OCI-LY3 (cell line): ENCODE measurements around the gene ABCA2.

ENCODE experiments used
- H2AFZ ChIP-seq: fragments of 200-600, 300-600 bp; shearing (Covaris generic); 2 replicates; pipeline ENCODE4 v1.6.0; 2014; ENCODE audit warnings: antibody characterized with exemption, low read depth, low read length
- H3K27ac ChIP-seq: fragments of 200-600, 300-600 bp; sonication (generic); 2 replicates; pipeline ENCODE4 v1.5.1; 2014; ENCODE audit warnings: mild to moderate bottlenecking, low read length, moderate library complexity, mixed read lengths
- H3K27me3 ChIP-seq: fragments of 200-600, 300-600 bp; sonication (generic); 2 replicates; pipeline ENCODE4 v1.6.1; 2014; ENCODE audit warnings: low read depth, low read length, mixed read lengths
- H3K36me3 ChIP-seq: fragments of 200-600, 300-600 bp; sonication (generic); replicated peaks from 2 replicates; pipeline ENCODE3; 2014; ENCODE audit warnings: low read depth, low read length, mixed read lengths
- H3K4me1 ChIP-seq: fragments of 300-600, 200-600 bp; sonication (generic); 2 replicates; pipeline ENCODE4 v1.6.1; 2014; ENCODE audit warnings: low read length, mixed read lengths
- H3K4me2 ChIP-seq: fragments of 200-600, 300-600 bp; sonication (generic); 2 replicates; pipeline ENCODE4 v1.6.1; 2014; ENCODE audit warnings: low read length, mixed read lengths
- H3K4me3 ChIP-seq: fragments of 300-600, 200-600 bp; sonication (generic); 2 replicates; pipeline ENCODE4 v1.5.1; 2014; ENCODE audit warnings: antibody characterized with exemption, mild to moderate bottlenecking, low read length, moderate library complexity
- H3K79me2 ChIP-seq: fragments of 300-600, 200-600 bp; shearing (Covaris generic); 2 replicates; pipeline ENCODE4 v1.6.1; 2014; ENCODE audit warnings: mild to moderate bottlenecking, low read length, mixed read lengths
- H3K9ac ChIP-seq: fragments of 300-600, 200-600 bp; shearing (Covaris generic); 2 replicates; pipeline ENCODE4 v1.6.0; 2014; ENCODE audit warnings: mild to moderate bottlenecking, low read length, moderate library complexity
- H3K9me3 ChIP-seq: fragments of 200-600, 300-600 bp; shearing (Covaris generic); 2 replicates; pipeline ENCODE4 v1.6.1; 2014; ENCODE audit warnings: low read length, mixed read lengths; ENCODE audit not compliant: insufficient read depth
- H4K20me1 ChIP-seq: fragments of 200-600, 300-600 bp; sonication (generic); 2 replicates; pipeline ENCODE4 v1.6.1; 2016; ENCODE audit warnings: low read length, mixed read lengths; ENCODE audit not compliant: insufficient read depth
- EZH2phosphoT487 ChIP-seq: fragments of 200-600 bp; shearing (Covaris generic); IDR thresholded peaks from 2 replicates; pipeline ENCODE4 v1.6.1; 2018; ENCODE audit warnings: antibody characterized with exemption, mixed run types, low read depth
- TF ChIP-seq, protein P1 (sequence below): fragments of 200-600, 300-600 bp; sonication (generic); IDR thresholded peaks from 2 replicates; pipeline ENCODE4 v1.5.1; 2014; ENCODE audit warnings: antibody characterized with exemption, low read length, low read depth

ABCA2 gene

DNA sequence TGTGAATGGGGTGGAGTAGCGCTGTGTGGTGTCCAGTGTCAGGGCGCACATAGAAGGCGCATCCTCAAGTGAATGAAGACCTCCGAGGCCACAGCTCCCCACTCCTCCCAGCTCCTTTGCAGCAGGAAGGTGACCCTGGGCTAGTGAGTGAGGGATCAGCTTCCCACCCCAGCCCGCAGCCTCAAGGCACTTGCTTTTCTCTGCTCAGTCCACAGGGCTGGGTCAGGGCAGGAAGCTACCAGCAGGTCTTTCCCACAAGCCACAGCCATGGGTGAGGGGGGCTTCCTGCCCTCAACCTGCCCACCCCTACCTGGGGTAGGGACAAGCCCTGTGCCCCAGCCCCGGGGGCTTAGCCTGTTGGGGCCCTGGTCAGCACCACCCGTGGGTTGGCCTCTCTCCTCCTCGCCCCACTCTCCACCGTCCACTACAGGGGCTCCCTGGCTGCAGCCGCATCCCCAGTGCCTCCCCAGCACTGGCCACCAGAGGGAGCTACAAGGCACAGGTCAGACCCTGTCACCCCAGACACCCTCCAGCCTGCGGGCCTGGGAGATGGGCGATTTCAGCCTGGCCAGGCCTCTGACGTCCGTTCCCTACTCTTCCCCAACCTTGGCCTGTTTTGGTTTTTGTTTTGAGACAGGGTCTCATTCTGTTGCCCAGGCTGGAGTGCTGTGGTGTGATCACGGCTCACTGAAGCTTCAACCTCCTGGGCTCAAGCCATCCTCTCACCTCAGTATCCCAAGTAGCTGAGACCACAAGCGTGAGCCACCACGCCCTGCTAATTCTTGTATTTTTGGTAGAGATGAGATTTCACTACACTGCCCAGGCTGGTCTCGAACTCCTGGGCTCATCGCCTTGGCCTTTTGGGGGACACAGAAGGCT lies 1.3 kb upstream of the ABCA2 start:
- Histone ChIP-seq H3K4me2 (peak overlapping the region; percentile 97), H3K27ac (no peak overlapping the region), H3K9me3 (no peaks in the 10 kb centered on the region), H4K20me1 (no peaks in the 10 kb centered on the region), H3K9ac (no peak overlapping the region), H3K27me3 (peaks cover 6% of the 10 kb centered on the region), H3K36me3 (no peaks in the 10 kb centered on the region), H2AFZ (no peak overlapping the region), H3K4me1 (peaks cover 36% of the 10 kb centered on the region), H3K79me2 (no peaks in the 10 kb centered on the region), H3K4me3 (peak overlapping the region; percentile 88)
- TF ChIP-seq, protein P1, sequence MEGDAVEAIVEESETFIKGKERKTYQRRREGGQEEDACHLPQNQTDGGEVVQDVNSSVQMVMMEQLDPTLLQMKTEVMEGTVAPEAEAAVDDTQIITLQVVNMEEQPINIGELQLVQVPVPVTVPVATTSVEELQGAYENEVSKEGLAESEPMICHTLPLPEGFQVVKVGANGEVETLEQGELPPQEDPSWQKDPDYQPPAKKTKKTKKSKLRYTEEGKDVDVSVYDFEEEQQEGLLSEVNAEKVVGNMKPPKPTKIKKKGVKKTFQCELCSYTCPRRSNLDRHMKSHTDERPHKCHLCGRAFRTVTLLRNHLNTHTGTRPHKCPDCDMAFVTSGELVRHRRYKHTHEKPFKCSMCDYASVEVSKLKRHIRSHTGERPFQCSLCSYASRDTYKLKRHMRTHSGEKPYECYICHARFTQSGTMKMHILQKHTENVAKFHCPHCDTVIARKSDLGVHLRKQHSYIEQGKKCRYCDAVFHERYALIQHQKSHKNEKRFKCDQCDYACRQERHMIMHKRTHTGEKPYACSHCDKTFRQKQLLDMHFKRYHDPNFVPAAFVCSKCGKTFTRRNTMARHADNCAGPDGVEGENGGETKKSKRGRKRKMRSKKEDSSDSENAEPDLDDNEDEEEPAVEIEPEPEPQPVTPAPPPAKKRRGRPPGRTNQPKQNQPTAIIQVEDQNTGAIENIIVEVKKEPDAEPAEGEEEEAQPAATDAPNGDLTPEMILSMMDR = peak; percentile 76
- TF ChIP-seq EZH2phosphoT487 = no peak

DNA sequence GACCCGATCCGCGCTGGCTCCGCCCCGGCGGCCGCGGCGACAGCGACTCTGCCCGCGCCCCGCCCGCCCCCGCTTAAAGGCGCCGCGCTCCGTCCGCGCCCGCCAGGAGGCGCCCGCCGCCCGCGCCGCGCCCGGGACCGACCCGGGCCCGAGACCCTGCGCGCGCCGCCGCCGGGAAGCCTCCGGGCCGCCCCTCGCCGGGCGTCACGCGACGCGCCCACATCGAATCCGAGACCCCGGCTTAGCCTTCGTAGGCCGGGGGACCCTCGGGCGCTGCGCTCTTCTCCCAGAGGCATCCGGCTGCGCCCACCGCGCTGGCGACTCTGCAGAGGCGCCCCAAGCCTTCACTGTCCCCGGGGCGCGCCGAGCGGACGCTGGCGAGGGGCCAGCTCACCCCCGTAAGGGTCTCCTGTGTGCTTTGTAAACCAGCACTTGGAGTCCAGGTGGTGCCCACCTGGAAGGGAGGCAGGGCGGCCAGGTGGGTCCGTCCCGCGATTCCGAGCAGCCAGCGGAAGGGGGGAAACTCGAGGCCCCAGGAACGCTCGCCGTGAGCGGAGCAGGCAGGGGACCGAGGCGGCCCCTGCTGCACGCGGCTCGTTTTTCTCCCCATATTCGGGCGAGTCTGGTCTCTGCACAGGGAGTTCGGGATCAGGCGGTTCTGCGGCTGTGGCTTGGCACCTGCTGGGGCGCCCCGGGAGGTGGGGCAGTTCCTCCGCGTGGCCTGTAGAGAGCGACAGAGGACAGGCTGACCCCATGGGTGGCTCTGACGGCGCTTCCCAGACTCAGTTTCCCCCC lies 423 bp upstream of the ABCA2 start:
- Histone ChIP-seq H3K9ac (peak overlapping the region; percentile 64), H2AFZ (peak overlapping the region; percentile 62; the same call in 1 of the 2 replicates), H3K27ac (no peak overlapping the region), H3K27me3 (peaks cover 6% of the 10 kb centered on the region), H3K9me3 (no peaks in the 10 kb centered on the region), H3K36me3 (no peaks in the 10 kb centered on the region), H3K4me1 (peaks cover 35% of the 10 kb centered on the region), H3K4me2 (peak overlapping the region; percentile 97), H3K79me2 (no peaks in the 10 kb centered on the region), H3K4me3 (peak overlapping the region; percentile 88), H4K20me1 (no peaks in the 10 kb centered on the region)
- TF ChIP-seq, protein P1 = peak; percentile 43
- no peak for TF ChIP-seq EZH2phosphoT487

DNA sequence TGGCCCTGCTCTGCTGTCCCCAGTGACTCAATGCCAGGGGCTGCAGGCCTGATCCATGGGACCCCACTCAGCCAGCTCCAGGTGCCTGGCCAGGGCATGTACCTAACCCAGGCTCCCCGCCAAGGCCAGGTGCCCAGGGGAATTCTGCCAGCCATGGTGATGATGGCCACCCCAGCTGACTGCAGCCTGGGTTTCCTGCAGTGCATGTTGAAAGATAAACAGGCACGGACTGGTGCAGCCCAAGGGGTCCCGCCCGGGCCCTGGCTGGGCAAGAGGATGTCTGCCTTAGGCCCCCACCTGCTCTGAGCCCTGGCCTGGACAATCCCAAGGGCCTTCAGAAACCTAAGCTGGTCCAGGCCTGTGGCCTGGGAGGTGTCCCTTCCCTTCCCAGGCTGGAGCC lies 1.2 kb downstream of the ABCA2 start:
- H2AFZ ChIP-seq = no peak overlapping the region
- H3K4me1 ChIP-seq = peaks cover 22% of the 10 kb centered on the region
- no peaks in the 10 kb centered on the region for H3K9me3 ChIP-seq
- H3K79me2 ChIP-seq = no peaks in the 10 kb centered on the region
- TF ChIP-seq EZH2phosphoT487 = no peak
- TF ChIP-seq, protein P1 = no peak
- H3K27me3 ChIP-seq = peaks cover 6% of the 10 kb centered on the region
- no peak overlapping the region for H3K9ac ChIP-seq
- no peaks in the 10 kb centered on the region for H3K36me3 ChIP-seq
- no peaks in the 10 kb centered on the region for H4K20me1 ChIP-seq
- H3K4me2 ChIP-seq = no peak overlapping the region
- no peak overlapping the region for H3K27ac ChIP-seq
- no peak overlapping the region for H3K4me3 ChIP-seq

DNA sequence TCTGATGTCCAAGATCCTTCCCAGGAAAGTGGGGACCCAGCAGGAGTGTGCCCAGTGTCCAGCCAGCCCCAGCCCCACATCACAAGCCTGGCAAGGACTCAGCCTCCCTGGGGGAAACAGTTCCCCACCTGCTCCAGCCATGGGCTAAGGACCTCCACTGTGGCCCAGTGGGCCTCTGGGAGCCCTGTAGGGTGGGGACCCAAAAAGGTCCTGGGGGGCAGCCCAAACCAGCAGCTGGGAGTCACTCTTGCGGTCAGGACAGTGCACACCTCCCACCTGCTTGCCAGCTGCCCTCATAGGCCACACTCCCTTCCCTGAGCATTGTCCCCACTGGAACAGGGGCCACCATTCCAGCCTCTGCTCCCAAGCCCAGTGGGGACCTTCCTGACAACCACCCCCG lies 1.7 kb downstream of the ABCA2 start:
- H3K4me1 ChIP-seq = peaks cover 20% of the 10 kb centered on the region
- H3K4me3 ChIP-seq = no peak overlapping the region
- peaks cover 6% of the 10 kb centered on the region for H3K27me3 ChIP-seq
- no peak overlapping the region for H3K4me2 ChIP-seq
- no peaks in the 10 kb centered on the region for H4K20me1 ChIP-seq
- no peak overlapping the region for H3K9ac ChIP-seq
- H3K9me3 ChIP-seq = no peaks in the 10 kb centered on the region
- H3K27ac ChIP-seq = no peak overlapping the region
- no peaks in the 10 kb centered on the region for H3K36me3 ChIP-seq
- no peak overlapping the region for H2AFZ ChIP-seq
- no peaks in the 10 kb centered on the region for H3K79me2 ChIP-seq
- no peak for TF ChIP-seq EZH2phosphoT487
- TF ChIP-seq, protein P1 = no peak
